ENCODE measurements around the gene COL19A1.

COL19A1 gene

DNA sequence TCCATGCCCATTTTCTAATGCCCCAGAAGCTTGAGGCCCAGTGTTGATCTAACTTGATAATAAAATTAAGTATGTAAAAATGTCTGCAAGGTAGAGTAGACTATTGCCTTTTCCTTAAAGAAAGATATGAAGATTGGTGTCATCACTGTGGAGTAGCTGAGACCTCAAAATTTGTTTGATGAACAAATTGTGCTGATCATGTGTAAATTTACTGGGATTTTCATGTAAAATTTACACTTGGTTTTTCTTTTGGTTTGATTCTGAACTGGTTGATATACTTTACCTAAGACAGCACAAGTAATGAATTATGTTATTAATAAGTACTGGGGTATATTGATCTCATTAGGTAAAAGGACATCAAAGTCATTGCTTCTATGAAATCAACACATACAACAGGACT is 207.3 kb downstream of the COL19A1 start:
- no peak for DNase-seq

- DNase-seq = no peak
These were observed 212.9 kb downstream of the COL19A1 start for GRCh38 chr6:70079241-70079640.

GRCh38 chr6:70080443-70081070 is 214.2 kb downstream of the COL19A1 start:
- no peak for DNase-seq

DNA sequence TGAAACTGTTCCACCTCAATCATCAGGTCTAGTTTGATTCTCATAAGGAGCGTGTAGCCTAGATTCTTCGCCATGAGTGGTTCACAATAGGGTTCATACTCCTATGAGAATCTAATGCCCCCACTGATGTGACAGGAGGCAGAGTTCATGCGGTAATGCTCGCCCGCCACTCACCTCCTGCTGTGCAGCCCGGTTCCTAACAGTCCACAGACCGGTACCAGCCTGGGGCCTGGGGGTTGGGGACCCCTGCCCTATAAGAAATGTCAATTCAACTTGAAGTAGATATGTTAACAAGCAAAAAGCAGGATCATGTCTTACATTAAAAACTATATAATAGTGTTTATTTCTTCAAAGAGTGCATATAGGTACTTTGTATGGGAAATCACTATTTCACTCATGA is 216.5 kb downstream of the COL19A1 start:
- no peak for DNase-seq

DNA sequence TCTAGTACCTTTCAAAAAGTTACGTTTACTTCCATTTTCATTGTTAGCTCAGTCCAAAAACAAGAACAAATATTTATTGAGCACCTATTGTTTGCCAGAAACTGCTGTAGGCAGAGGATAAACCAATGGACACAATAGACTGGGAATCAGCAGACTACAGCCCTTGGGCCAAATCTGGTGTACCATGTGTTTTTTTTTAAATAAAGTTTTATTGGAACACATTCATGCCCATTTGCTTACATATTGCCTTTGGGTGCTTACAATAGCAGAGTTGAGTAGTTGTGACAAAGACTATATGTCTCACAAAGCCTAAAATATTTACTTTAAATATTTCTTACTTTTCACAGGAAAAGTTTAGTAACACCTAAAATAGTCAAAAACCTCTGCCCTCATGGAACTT is 220.4 kb downstream of the COL19A1 start:
- DNase-seq = no peak

DNA sequence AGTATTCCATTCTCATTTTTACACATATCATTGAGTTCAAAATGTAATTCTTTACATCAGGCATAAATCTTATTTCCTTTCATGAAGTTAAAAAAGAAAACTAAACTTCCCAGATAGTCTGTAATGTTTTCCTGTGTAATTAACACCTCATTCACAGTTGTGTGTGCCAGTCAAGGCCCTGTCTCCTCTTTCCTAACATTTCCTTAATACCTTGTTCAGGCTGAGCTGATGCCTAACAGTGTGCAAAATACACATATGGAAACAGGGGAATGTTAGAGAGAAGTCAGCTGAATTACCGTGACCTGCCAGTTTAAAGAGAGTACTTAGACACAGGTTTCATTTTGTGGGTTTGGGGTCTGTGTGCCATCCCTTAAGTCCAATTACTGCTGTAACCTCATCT is 227.8 kb downstream of the COL19A1 start:
- no peak for DNase-seq

DNA sequence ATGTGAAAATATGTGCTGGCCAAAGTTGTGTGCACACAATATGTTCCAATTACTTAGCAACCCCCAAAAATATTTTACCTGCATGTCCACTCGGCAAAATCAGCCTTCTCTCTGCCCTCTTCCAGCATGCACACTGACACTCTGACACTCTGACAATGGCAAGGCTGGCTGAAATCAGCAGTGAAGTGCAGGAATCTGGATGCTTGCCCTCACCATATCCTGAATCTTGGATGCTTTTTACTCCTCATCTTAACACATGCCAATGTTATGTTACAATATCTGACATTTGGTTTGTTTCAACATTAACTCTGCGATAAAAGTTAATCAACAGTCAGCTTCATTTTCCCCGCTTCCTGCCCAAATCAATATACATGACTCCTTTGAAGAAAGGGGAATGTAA is 233.4 kb downstream of the COL19A1 start:
- DNase-seq = no peak

DNA sequence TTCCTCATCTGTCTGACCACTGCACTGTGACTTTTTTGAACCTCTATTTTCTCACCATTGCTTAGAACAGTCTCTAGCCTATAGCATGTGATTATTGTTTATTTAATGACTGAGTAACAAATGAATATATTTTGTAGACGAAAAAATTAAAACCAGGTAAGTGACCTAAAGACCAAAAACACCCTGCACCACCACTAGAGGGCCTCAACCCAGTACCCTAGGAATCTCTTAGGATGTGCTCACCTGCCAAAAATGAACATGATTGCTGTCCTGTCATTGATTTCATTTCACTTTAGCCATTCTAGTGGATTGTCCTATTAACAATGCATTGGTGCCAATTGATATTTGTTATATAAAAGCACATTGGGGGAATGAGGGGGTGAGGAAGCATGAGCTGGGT is 237.4 kb downstream of the COL19A1 start:
- DNase-seq = no peak

- peak; percentile 2 for DNase-seq
These were observed 241.7 kb downstream of the COL19A1 start for GRCh38 chr6:70107852-70108629.

DNA sequence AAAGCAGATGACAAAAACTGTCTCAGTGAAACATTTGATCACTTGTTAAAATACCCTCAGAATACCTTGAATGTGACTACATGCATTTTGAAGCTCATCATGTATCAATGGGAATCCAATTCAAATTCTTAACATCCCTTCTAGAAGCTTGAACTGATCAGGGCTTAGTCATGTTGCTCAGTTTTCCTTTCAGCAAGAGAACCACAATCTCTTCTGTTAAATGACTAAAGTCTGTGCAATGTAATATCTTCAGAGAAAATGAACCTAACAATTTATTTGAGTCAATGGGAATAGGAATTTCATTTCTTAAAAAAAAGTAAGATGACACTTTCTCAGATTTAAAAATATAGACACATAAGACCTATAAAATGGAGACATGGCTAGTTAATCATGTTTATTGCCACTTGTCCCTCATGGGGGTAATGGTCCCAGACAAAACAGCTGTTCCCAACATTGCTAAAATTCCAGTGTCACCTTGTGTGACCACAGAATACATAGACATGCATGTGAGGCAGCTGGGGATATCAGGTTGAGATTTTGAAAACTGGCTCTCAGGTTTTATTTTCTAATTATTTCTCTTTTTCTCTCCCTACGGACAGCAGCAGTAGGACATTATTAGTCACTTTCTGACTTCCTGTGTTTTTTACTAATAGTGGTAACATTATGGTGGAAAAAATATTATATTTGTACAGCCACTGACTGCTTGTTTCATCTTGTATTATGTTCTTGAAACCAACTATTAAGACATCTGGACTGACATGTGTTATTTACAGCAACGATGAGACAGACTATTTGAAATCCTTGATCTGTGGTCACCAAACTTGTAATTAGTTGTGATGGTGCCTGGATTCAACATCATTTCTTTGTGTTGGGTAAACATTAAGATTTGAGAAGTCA is 244.0 kb downstream of the COL19A1 start:
- DNase-seq = no peak

GRCh38 chr6:70111737-70112136 is 245.4 kb downstream of the COL19A1 start:
- DNase-seq = no peak

DNA sequence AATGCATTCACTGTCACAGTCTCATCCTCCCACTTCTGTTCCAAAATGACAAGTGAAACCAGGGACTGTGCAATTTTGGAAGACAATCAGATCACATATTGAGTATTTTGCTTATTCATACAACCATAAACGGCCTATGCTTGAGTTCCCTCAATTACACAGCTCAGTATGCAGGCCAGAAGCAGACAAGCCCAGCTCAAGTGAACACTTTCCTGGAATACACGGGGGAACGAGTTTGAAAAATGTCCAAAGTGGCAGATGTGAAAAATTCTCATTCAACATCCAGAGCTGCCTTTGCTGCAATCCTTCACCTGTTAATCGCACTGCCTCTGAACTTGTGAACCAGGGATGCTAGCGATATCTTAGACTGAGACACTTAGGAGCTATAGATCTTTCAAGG is 246.4 kb downstream of the COL19A1 start:
- DNase-seq = no peak

GRCh38 chr6:70113171-70113570 is 246.8 kb downstream of the COL19A1 start:
- no peak for DNase-seq

DNA sequence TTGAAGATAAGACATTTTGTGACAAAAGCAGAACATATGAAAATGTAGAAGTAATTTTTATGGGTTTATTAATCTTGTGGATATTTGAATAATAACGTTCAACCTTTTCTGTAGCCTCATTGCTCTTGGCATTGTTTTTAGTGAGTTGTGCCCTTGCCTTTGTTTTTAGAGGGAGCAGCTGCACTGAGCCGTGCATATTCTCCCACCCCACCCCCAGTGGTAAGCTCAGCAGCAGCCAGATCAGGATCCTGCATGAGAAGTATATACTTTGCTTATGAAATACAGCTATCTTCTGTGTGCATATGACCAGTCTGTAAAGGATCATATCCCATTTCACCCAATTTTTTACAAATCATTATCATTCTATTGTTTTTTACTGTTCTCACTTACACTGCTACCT is 252.3 kb downstream of the COL19A1 start:
- no peak for DNase-seq

- DNase-seq = no peak
These were observed 253.0 kb downstream of the COL19A1 start for GRCh38 chr6:70119218-70119835.

DNA sequence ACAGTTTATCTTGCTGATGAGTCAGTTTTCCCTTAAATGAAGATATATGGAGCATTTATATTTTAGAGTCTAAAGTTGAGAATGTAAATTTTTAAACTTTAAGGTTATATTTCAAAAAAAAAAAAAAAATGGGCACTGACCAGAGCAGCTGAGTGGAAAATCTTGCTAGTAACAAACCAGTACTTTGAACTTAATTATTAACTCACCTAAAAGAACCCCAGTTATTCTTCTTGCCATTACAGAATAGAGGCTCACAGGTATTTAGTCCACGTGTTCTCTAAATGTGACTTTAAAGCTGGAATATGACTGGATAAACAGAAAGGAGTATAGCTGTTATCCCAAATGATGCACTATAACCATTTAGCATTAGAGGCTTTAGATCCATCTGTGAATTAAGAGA is 258.1 kb downstream of the COL19A1 start:
- DNase-seq = no peak

GRCh38 chr6:70124882-70125545 is 258.7 kb downstream of the COL19A1 start:
- no peak for DNase-seq

DNA sequence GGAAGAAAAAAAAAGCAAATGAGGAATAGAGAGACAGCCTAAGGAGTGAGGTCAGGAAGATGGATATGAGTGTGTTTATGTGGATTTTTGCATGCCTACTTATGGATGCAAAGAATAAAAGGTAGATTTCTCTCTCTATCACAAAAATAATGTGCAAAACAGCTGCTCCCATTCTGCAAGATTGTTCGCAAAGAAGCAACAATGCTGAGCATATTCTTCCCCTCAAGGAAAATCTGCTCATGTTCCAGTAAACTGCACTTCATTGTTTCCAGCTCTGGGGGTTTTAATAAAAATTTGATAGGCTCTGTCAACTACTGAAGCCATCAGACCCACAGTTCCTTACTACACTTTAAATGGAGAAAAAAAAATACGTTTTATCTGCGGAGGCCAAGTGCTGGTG is 259.2 kb downstream of the COL19A1 start:
- no peak for DNase-seq

DNA sequence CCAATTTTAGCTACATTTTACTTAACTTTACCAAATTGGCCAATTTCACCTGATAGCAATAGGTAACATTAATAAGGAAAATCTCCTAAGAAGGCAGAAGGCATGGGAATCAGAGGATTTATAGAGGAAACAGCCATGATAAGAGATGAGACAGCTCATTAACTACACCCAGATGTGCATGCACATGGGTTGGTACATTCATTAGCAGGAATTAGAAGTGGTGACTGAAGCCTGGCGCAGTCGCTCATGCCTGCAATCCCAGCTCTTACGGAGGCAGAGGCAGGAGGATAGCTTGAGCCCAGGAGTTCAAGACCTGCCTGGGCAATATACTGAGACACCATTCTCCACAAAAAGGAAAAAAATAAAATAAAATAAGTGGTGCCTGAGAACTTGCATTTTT is 263.0 kb downstream of the COL19A1 start:
- DNase-seq = no peak

DNA sequence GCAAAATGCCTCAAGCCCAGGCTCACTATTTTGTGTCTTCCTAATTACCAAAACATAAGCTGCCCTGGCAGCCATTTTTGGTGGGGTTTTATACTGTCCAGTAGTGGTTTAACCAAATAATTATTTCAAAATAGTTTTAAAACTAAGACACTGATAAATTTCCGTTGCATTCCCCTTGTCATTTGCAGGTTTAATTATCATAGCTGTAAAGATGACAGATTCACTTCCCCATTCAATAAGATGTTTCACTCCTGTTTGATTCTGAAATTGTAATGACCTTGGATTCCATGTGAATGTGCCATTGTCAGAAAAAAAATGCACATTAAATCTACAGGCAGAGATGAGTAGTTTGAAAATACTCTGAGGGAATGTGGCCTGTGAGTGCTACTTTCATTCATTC is 264.5 kb downstream of the COL19A1 start:
- no peak for DNase-seq

GRCh38 chr6:70131528-70131927 is 265.2 kb downstream of the COL19A1 start:
- no peak for DNase-seq

- no peak for DNase-seq
These were observed 266.9 kb downstream of the COL19A1 start for GRCh38 chr6:70133246-70133645.

- DNase-seq = no peak
These were observed 268.2 kb downstream of the COL19A1 start for GRCh38 chr6:70134542-70134941.

All from NCI-H1092 (cell line).